ENCODE measurements around the gene LHX1.

DNA sequence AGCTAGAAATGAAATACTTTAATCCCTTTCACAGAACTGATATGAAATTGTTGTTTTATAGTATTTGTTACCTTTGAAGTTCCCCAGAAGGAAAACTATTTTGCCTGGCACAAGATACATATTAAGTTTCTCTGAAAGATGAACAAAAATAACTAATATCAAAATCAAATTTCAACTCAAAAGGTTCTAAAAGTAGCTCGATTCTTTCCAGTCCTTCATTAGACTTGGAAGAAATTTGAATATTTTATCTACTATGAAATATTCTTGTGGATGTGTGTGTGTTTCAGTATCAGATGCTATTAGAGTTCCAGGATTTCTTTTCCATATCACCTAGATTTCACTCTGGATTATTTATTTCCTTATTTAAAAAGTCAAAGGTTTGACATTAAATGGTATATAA, 7.9 kb downstream of the LHX1 start:
- TF ChIP-seq ZNF140 (CRISPR knock-in tag; IDR thresholded peaks at IDR 0.05) (no peak), TBP (optimal IDR thresholded peaks at IDR 0.05; ENCODE audit: low read depth, low read length) (no peak), EP300 (IDR thresholded peaks at IDR 0.05; ENCODE audit: low read length) (no peak), EHMT2 (IDR thresholded peaks at IDR 0.05) (no peak)
- TF ChIP-seq, protein P1, sequence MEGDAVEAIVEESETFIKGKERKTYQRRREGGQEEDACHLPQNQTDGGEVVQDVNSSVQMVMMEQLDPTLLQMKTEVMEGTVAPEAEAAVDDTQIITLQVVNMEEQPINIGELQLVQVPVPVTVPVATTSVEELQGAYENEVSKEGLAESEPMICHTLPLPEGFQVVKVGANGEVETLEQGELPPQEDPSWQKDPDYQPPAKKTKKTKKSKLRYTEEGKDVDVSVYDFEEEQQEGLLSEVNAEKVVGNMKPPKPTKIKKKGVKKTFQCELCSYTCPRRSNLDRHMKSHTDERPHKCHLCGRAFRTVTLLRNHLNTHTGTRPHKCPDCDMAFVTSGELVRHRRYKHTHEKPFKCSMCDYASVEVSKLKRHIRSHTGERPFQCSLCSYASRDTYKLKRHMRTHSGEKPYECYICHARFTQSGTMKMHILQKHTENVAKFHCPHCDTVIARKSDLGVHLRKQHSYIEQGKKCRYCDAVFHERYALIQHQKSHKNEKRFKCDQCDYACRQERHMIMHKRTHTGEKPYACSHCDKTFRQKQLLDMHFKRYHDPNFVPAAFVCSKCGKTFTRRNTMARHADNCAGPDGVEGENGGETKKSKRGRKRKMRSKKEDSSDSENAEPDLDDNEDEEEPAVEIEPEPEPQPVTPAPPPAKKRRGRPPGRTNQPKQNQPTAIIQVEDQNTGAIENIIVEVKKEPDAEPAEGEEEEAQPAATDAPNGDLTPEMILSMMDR (IDR thresholded peaks at IDR 0.05 in 2 of 3, conservative IDR thresholded peaks at IDR 0.05 in 1 of 3; ENCODE audit: insufficient read depth in 2 of 3, low read depth in 1 of 3, low read length in 3 of 3), result no peak
- TF ChIP-seq, protein P2, sequence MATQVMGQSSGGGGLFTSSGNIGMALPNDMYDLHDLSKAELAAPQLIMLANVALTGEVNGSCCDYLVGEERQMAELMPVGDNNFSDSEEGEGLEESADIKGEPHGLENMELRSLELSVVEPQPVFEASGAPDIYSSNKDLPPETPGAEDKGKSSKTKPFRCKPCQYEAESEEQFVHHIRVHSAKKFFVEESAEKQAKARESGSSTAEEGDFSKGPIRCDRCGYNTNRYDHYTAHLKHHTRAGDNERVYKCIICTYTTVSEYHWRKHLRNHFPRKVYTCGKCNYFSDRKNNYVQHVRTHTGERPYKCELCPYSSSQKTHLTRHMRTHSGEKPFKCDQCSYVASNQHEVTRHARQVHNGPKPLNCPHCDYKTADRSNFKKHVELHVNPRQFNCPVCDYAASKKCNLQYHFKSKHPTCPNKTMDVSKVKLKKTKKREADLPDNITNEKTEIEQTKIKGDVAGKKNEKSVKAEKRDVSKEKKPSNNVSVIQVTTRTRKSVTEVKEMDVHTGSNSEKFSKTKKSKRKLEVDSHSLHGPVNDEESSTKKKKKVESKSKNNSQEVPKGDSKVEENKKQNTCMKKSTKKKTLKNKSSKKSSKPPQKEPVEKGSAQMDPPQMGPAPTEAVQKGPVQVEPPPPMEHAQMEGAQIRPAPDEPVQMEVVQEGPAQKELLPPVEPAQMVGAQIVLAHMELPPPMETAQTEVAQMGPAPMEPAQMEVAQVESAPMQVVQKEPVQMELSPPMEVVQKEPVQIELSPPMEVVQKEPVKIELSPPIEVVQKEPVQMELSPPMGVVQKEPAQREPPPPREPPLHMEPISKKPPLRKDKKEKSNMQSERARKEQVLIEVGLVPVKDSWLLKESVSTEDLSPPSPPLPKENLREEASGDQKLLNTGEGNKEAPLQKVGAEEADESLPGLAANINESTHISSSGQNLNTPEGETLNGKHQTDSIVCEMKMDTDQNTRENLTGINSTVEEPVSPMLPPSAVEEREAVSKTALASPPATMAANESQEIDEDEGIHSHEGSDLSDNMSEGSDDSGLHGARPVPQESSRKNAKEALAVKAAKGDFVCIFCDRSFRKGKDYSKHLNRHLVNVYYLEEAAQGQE (IDR thresholded peaks at IDR 0.05; ENCODE audit: borderline replicate concordance), result no peak
- TF ChIP-seq, protein P2 (CRISPR knock-in tag; IDR thresholded peaks at IDR 0.05; ENCODE audit: low read depth), result no peak
